ENCODE results near the gene BMPR1B.

BMPR1B gene

DNA sequence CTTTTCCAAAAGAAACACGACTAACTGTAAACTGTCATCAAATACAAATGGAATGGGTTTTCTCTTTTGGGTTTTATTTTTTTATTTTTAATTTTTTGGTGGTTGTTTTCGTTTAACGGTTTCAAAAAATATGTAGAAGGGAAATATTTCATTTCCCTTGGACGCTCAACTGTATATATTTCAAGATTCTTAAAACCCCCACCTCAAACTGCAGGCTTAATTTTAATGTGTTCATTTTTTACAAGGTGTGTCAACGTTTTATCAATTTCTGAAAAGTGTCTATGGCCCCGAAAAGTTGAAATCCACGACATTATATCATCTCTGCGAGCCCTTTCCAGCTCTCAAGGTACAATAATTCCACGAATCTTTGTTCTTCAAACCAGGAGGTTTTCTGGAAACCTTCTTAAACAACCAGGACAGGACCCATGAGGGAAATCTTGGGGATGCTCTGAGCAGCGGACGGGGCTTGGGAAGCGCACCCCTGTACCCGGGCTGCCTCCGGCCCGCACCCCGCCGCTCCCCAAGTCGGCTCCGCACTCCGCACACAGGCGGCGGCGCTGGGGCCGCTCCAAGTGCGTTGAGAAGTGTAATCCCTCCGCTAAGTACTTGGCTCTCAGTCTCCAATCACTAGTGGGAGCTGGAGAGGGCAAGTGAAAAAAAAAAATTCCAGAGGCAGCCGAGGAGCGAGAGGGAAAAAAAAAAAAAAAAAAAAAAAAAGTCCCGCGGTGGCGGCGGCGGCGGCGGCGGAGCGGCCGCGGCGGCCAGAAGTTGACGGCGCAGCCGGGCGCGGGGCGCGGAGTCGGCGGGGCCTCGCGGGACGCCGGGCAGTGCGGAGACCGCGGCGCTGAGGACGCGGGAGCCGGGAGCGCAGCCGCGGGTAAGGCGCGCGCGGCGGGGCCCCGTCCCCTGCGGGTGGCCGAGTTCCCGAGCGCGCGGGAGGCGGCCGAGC, at the start of gene BMPR1B:
Gene BMPR1B, plus strand, starts transcription at position 764 of the 949 bp plus-strand sequence. CDS start 346,470 bp downstream, outside the sequence.
- no peak for FAIRE-seq

- FAIRE-seq, result no peak
Measured at GRCh38 chr4:94711635-94712034, 46.1 kb upstream of the BMPR1B start.

- no peak for FAIRE-seq
Measured at GRCh38 chr4:94714365-94715160, 43.2 kb upstream of the BMPR1B start.

GRCh38 chr4:94715726-94716125, 42.0 kb upstream of the BMPR1B start:
- FAIRE-seq, result no peak

DNA sequence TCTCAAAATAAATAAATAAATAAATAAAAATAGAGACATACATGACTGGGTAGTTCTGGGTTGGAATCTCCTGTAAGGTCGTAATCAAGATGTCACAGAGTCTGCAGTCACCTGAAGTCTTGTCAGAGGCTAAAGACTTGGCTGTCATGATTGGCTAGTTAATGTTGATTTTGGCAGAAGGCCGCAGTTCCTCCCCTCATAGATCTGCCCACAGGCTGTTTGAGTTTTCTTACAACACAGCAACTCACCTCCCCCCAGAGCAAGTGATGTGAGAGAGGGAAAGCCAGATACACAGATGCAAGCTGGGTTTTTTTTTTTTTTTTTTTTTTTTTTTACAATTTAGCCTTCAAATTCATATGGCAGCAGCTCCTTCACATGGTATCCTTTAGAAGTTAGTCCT, 36.4 kb upstream of the BMPR1B start:
- FAIRE-seq, result no peak

- no peak for FAIRE-seq
Measured at GRCh38 chr4:94722270-94722669, 35.5 kb upstream of the BMPR1B start.

DNA sequence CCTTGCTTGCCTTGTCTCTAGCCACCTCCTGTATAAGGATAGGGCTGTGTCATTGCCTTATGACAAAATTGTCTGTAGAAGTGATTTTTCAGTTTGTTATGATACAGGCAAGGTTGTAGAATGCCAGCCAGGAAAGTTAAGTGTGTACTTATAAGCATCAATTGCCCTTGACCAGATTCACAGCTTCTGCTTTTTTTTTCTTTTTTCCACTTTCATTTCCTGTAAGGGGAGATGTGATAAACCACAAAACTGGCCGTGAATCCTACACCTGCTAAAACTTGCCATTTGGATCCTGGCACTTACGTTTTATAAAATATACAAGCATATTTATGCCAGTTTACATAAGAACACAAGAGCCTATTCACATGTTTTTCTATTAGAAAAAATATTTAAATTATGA, 35.0 kb upstream of the BMPR1B start:
- no peak for FAIRE-seq

GRCh38 chr4:94724016-94724790, 33.6 kb upstream of the BMPR1B start:
- no peak for FAIRE-seq

DNA sequence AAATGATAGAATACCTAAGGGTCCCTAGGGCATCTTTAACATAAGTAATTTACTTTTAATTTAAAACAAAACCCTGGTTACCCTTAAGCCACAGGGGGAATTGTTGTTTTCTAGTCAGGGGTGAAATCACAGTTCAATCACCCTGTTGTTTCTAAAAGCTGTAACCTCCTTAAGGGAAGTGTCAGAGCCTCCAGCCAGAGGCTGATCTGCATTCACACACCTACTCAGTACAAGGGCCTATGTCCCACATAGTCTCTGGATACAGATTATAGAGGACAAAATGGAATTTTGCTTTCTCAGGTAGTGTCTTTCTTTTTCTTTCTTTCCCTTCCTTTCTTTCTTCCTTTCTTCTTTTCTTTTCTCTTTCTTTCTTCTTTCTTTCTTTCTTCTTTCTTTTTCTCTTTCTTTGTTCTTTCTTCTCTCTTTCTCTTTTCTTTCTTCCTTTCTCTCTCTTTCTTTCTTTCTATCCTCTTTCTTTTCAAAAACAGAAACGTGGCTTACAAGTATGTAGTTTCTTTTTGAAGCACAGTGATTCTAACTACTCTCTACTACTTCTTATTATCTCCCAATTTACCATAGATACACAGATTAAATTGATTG, 31.1 kb upstream of the BMPR1B start:
- no peak for FAIRE-seq

DNA sequence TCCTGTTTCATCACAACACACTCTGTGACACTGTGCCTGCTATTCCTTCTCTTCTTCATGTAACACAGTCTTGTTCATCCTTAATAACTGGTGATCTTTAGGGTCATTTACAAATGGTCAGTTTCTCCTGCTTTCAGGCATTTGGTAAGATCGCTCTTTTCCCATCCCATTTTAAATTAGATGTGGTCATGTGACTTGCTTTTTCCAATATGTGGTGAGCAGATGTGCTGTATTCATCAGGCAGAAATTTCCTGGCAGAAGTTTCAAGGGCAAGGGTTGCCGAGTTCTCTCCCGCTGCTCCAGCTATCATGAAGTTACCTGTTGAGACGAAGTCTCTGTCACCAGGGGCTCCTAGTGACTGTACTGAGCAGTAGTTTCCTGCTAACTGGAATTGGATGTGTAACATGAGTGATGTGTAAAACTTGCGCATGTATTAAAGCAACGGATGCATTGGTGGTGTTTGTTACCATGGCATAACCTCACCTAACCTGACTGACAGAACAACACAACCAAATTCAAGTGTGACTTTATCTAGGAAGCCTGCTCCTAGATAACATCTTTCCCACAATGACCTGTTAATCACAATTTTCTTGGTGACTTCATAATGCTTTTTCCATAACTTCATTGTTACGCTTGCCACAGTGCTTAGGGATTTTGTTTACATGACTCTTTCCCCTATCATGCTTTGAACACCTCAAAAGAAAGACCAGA, 29.5 kb upstream of the BMPR1B start:
- FAIRE-seq, result no peak

- FAIRE-seq, result no peak
Measured at GRCh38 chr4:94732358-94732698, 25.4 kb upstream of the BMPR1B start.

GRCh38 chr4:94739741-94740140, 18.0 kb upstream of the BMPR1B start:
- FAIRE-seq, result no peak

GRCh38 chr4:94741304-94741703, 16.5 kb upstream of the BMPR1B start:
- FAIRE-seq, result no peak

GRCh38 chr4:94743838-94744237, 13.9 kb upstream of the BMPR1B start:
- FAIRE-seq, result no peak

GRCh38 chr4:94744850-94745249, 12.9 kb upstream of the BMPR1B start:
- FAIRE-seq, result no peak

DNA sequence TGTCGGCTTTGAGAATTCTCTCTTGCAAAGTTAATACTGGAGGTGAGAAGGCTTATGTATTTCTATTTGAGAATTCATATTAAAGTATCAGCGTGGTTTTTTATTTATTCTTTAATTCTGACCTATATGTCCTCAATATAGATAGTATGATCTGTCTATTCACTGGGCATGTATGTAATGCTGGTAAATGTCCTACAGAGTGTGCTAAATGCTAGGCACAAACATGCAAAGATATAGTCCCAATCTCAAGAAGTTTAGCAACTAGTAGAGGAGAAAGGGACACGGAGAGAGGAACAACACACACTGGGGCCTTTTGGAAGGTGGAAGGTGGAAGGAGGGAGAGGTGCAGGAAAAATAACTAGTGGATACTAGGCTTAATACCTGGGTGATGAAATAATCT, 11.0 kb upstream of the BMPR1B start:
- no peak for FAIRE-seq

DNA sequence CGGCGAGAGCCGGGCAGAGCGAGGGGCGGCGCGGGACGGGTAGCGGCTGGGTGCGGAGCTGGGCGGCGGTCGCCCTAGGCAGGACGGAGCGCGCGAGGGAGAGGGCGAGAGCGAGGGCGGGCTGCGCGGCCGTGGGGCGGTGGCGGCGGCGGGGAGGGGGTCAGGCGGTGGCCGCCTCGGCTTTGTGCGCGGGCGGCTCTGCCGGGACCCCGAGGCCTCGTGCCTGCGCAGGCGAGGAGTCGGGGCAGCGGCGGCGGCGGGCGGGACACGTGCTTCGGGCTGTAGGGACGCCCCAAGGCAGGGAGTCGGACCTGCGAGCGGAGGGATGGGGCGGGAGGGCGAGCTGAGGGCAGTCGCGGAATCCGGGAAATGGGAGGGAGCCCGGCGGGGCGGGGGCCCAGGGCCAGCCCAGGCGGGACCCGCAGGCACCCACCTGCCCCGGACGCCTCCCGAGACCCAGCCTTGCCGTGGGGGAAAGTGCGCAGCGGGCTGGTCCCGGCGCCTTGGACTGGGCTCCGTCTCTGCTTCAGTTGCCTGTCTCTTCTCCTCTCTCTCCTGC, 465 bp downstream of the BMPR1B start:
- FAIRE-seq, result no peak

DNA sequence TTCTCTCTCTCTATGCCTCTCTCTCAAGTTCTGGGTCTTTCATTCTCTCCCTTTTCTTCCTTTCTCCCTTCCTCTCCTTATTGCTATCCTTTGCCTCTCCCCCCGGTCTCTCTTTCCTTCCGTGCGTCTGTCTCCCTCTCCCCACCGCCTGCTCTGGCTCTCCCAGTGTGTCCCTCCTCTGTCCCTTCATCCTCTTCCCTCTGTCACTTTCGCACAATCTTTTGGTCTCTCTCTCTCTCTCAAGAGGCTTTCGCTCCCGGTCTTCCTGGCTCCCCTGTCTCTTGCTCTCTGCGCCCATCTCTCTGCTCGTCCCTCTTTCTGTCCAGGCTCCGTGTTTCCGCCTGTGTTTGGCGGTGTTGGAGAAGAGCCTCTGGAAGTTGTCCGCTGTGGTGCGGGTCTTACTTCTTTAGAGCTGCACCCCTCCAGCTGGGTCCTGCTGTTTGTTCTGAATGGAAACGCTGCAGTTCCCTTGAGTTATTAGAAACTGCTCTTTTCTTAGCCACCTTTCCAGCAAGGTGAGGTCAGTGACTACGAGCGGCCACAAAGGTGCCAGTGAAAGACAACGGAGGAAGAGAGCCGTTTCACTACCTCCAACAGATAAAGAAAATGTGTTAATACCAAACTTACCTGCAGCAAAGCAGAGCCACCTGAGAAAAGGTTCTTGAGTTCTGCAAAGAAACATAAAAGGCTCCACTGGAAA, 1.1 kb downstream of the BMPR1B start:
- no peak for FAIRE-seq

GRCh38 chr4:94759767-94760211, 2.0 kb downstream of the BMPR1B start:
- no peak for FAIRE-seq

DNA sequence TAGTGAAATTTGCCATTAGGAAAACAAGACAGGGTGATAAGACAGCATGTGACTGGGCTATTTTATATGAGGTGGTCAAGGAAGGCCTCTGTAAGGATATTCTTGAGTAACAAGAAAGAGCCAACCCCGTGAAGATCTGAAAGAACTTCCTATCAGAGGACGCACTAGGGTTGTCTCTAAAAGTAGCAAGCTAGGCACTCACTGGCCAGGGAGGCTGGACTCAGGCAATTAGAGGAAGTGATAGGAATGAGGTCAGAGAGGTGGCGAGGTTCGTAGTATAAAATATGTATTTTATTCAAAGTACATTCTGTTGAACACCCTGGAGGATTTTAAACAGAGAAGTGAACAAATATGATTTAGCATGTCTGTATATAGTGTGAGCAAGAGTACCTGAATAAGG, 4.6 kb downstream of the BMPR1B start:
- FAIRE-seq, result no peak

DNA sequence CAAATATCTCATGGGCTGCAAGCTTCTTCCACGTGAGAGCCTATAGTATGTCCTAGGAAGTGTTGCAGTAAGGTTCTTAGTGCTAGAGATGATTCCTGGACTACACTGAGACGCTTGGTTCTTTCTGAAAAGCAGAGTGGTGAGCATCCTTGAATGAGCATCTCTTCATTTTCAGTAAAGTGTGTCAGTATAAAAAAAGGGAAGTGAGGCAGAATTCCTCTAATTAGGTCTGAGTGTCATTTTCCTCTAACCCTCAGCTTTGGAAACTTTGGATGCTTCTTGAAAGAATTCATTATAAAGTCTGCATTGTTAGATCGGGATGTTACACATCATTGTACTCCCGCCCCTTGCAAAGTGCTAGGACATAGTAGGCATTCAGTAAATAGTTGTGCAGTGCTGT, 5.2 kb downstream of the BMPR1B start:
- no peak for FAIRE-seq
